Activated CD4-positive, CD25-positive, alpha-beta regulatory T cell treated with anti-CD3 and anti-CD28 coated beads, Interleukin-2, amount 50 U/mL, for 16 hours (primary cell): ENCODE measurements around the gene NAAA.
"Not testable (repeated sequence)": the region's sequence is repeated elsewhere in the genome, so short reads cannot be mapped to it uniquely, and the experiment has no call there.

ENCODE experiments used
- DNase-seq: peaks from one replicate; pipeline ENCODE4 v3.0.0-alpha.2; 2020; ENCODE audit warnings: low read depth, low spot score

Gene NAAA

GRCh38 chr4:75919920-75920319 lies 20.9 kb downstream of the NAAA start:
- no peak for DNase-seq

GRCh38 chr4:75916091-75916661 lies 24.6 kb downstream of the NAAA start:
- DNase-seq: no peak

- no peak for DNase-seq
Measured at GRCh38 chr4:75912968-75913367, 27.8 kb downstream of the NAAA start.

DNA sequence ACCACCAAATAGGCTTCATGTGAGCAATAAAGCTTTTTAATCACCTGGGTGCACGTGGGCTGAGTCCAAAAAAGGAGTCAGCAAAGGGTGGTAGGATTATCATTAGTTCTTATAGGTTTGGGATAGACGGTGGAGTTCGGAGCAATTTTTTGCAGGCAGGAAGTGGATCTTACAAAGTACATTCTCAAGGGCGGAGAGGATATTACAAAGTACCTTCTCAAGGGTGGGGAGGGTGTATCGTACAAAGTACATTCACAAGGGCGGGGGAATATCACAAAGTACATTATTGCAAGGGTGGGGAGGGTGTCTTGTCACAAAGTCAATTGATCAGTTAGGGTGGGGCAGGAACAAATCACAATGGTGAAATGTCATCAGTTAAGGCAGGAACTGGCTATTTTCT lies 30.0 kb downstream of the NAAA start:
- DNase-seq: not testable (repeated sequence)

- no peak for DNase-seq
Measured at GRCh38 chr4:75909405-75909804, 31.4 kb downstream of the NAAA start.

GRCh38 chr4:75908555-75908954 lies 32.3 kb downstream of the NAAA start:
- no peak for DNase-seq

DNA sequence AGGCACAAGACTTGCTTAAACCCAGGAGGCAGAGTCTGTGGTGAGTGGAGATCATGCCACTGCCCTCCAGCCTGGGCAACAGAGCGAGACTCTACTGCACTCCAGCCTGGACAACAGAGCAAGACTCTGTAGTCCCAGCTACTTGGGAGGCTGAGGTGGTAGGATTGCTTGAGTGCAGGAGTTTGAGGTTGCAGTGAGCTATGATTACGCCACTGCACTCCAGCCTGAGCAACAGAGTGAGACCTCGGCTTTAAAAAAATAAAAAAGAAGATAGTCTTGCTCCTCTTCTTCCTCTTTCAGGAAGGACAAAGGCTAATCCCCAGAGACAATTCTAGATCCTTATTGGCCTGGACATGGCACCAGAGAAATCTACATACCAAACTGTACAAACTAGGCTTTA lies 32.8 kb downstream of the NAAA start:
- DNase-seq: no peak

DNA sequence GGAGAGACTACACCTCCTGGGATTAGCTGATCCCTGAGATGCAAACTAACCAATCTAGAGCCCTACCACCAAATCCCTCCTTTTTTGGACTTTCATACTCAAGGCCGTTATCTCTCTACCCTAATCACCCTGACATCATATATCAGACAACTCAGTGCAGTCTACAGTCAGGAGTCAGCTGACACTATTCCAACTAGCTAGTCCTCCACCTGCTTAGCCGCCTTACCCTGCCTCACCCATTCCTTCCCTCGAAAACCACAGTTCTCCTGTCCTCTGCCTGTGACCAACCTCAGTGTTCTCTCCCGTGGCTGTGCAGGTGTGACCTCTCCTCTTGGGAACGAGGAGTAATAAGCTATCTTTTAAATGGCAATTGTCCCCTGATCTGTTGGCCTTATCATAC lies 36.7 kb downstream of the NAAA start:
- no peak for DNase-seq

GRCh38 chr4:75902352-75902751 lies 38.5 kb downstream of the NAAA start, which contains the start of gene PPEF2:
PPEF2 (minus strand) TSS chr4:75902452; CDS start chr4:75896325, 6,127 bp downstream.
- DNase-seq: no peak

DNA sequence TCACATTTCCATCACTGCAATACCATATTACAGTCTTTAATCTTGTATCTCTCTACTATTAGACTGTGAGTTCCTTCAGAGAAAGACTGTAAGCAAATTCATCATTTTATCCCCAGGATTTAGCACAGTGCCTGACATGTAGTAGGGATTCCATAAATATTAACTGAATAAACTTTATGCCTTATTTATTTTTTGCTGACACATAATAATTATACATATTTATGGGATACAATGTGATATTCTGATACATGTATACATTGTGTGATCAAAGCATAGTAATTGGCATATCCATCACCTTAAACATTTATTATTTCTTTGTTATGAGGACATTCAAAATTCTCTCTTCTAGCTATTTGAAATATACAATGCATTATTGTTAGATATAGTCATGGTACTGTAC lies 42.3 kb downstream of the NAAA start:
- DNase-seq: no peak

GRCh38 chr4:75895744-75896314 lies 45.0 kb downstream of the NAAA start:
- no peak for DNase-seq

GRCh38 chr4:75892508-75892907 lies 48.3 kb downstream of the NAAA start:
- DNase-seq: no peak

- DNase-seq: no peak
Measured at GRCh38 chr4:75891611-75892010, 49.2 kb downstream of the NAAA start.

DNA sequence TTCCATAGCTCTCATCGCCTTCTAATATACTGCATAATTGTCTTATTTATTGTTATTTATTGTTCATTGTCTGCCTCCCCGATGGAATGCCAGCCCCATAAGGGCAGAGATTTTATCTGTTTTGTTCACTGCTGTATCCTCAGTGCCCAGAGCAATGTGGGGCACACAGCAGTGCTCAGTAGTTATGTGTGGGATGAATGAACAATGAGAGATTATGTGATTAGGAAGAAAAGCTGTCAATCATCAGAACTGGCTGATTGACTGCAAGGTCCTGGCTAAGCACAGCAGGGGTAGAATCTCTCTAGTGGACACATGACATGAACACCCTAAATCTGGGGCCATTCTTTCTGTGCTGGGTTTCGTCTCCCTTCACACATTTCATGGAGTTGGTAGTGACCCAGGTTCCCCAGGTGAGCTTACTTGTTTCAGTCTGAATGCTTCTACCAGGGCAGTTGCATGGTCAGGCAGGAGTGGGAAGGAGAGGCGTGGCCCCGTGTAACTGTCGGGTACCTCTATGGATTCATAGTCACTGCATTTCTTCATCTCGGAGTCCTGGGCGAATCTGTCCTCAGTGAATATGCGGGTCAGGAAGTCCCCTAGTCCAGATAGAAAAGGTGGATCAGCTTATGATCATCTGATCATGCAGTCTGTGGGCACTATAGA lies 51.1 kb downstream of the NAAA start:
- no peak for DNase-seq

DNA sequence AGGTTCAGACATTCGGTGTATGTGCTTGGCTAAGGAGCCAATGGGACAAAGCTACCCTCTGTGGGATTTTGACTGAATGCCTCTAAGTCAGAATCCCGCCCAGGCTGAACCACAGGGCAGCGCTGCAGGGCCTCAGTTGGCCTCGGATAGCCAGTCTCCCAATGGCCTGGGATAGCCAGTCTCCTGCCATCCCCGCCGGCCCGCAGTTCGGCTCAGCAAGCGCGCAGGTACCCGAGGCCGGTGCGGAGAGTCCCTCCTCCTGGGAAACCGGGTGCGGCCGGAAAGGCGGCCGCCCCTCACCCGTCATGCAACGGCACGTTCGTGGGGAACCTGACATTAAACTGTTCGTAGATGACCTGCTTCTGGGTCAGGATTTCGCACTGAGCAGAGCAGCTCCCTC lies 54.7 kb downstream of the NAAA start:
- no peak for DNase-seq

DNA sequence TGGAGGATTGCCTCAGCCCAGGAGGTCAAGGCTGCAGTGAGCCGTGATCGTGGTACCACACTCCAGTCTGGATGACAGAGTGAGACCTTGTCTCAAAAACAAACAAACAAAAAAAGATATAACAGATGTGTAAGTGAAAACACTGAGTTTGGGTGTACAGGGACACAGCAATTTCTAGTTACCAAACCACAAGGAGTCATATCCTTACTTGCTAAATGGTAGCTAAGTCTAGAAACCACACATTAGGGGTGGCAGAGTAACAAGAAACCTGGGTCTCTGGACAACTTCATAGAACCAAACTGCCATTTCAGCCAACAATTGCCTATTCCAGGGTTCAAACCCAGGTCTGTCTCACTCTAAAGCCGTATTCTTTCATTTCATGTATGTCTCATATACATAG lies 59.3 kb downstream of the NAAA start:
- DNase-seq: no peak

GRCh38 chr4:75880278-75880677 lies 60.5 kb downstream of the NAAA start:
- no peak for DNase-seq

GRCh38 chr4:75878246-75878756 lies 62.5 kb downstream of the NAAA start:
- DNase-seq: no peak

- DNase-seq: no peak
Measured at GRCh38 chr4:75876218-75876617, 64.6 kb downstream of the NAAA start.

- no peak for DNase-seq
Measured at GRCh38 chr4:75869100-75869499, 71.7 kb downstream of the NAAA start.

GRCh38 chr4:75867130-75867529 lies 73.7 kb downstream of the NAAA start:
- no peak for DNase-seq
